Uterus (tissue), 4 donors: Measurements from ENCODE around the gene AGL. TPM values are rescaled to one million over a fixed set of nuclear protein-coding genes. Genes with fewer than 3 reads are reported as not detected.

Source experiments
- DNase-seq, 2 donors: peaks; one replicate each; pipeline ENCODE4 v3.0.0-alpha.2; 2019 to 2020
- H3K27ac ChIP-seq, 2 donors: fragments of 200-600 bp; sonication (generic); 1 replicate in 1 of 2; 2 replicates in 1 of 2; pipeline ENCODE4 v1.5.1; 2016 to 2018
- H3K27me3 ChIP-seq, 2 donors: fragments of 200-600 bp; sonication (generic); one replicate each; pipeline ENCODE4 v1.5.1; 2018 to 2019; ENCODE audit warnings: control low read depth in 1 of 2
- H3K36me3 ChIP-seq, 2 donors: fragments of 200-600 bp; sonication (generic); one replicate each; pipeline ENCODE4 v1.5.1; 2019; ENCODE audit warnings: control low read depth in 1 of 2
- H3K4me1 ChIP-seq, 2 donors: fragments of 200-600 bp; sonication (generic); one replicate each; pipeline ENCODE4 v1.5.1; 2018 to 2019; ENCODE audit warnings: control low read depth in 1 of 2
- H3K4me3 ChIP-seq, 2 donors: fragments of 200-600 bp; sonication (generic); 1 replicate in 1 of 2; 2 replicates in 1 of 2; pipeline ENCODE4 v1.5.1; 2018 to 2019; ENCODE audit warnings: mild to moderate bottlenecking in 1 of 2
- H3K9me3 ChIP-seq, 2 donors: fragments of 200-600 bp; sonication (generic); one replicate each; pipeline ENCODE4 v1.5.1; 2019; ENCODE audit warnings: control low read depth in 1 of 2
- POLR2A ChIP-seq, 2 donors: fragments of 450-650 bp; IDR thresholded peaks; one replicate each; pipeline ENCODE4 v1.6.1; 2016; ENCODE audit warnings: antibody characterized with exemption in 2 of 2, mild to moderate bottlenecking in 1 of 2, moderate library complexity in 1 of 2
- intact Hi-C: fragments of 100-400 bp; cut with DNase I; formaldehyde crosslinking; loops from one replicate; pipeline ENCODE4 v1.15.1; 2023; ENCODE audit warnings: low total_unique reads
- total RNA-seq, 4 donors: library from RNA; depleted of rRNA in 3 of 4; stranded (reverse); fragments of >200 nt in 3 of 4; gene quantifications; one replicate each; pipeline versions ENCODE4 v1.1.0 to v1.2.4, GENCODE V29; 2014 to 2023
- TF ChIP-seq, protein P1 (sequence below), 4 experiments: fragments of 200-600 bp in 2 of 4; fragments of 450-650 bp in 2 of 4; sonication (generic) in 2 of 4; IDR thresholded peaks; one replicate each; pipeline ENCODE4 v1.5.1; 2016 to 2019; ENCODE audit warnings: antibody characterized with exemption in 4 of 4, mild to moderate bottlenecking in 2 of 4, moderate library complexity in 1 of 4
- donor health status: DM: yes; HTN: yes; CAD: no.

Gene AGL
- total RNA-seq, 4 donors from 2014 or later, result 10.5 to 27.9 (median 14.2) TPM

DNA sequence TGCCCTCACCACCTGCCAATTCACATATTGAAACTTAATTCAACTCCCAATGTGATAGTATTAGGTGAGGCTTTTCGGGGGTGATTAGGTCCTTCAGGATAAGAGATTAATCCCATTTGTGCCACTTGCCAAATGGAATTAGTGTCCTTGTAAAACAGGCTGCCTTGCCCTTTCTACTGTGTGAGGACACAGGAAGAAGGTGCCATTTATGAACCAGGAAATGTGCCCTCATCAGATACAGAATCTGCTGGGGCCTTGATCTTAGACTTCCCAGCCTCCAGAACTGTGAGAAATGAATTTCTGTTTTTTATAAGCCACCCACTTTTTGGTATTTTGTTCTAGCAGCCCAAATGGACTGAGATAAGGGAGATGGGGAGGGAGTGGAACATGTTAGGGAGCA lies 39.1 kb upstream of the AGL start:
- DNase-seq, result no peak
- no peak for TF ChIP-seq POLR2A (IDR thresholded peaks at IDR 0.05)
- TF ChIP-seq, protein P1, sequence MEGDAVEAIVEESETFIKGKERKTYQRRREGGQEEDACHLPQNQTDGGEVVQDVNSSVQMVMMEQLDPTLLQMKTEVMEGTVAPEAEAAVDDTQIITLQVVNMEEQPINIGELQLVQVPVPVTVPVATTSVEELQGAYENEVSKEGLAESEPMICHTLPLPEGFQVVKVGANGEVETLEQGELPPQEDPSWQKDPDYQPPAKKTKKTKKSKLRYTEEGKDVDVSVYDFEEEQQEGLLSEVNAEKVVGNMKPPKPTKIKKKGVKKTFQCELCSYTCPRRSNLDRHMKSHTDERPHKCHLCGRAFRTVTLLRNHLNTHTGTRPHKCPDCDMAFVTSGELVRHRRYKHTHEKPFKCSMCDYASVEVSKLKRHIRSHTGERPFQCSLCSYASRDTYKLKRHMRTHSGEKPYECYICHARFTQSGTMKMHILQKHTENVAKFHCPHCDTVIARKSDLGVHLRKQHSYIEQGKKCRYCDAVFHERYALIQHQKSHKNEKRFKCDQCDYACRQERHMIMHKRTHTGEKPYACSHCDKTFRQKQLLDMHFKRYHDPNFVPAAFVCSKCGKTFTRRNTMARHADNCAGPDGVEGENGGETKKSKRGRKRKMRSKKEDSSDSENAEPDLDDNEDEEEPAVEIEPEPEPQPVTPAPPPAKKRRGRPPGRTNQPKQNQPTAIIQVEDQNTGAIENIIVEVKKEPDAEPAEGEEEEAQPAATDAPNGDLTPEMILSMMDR (IDR thresholded peaks at IDR 0.05), result no peak
- Histone ChIP-seq H3K27me3 (no peaks in the 10 kb centered on the region), H3K9me3 (no peaks in the 10 kb centered on the region), H3K36me3 (no peaks in the 10 kb centered on the region), H3K4me1 (no peaks in the 10 kb centered on the region), H3K4me3 (no peak overlapping the region), H3K27ac (no peak overlapping the region)
- intact Hi-C loops, result no loop called here

DNA sequence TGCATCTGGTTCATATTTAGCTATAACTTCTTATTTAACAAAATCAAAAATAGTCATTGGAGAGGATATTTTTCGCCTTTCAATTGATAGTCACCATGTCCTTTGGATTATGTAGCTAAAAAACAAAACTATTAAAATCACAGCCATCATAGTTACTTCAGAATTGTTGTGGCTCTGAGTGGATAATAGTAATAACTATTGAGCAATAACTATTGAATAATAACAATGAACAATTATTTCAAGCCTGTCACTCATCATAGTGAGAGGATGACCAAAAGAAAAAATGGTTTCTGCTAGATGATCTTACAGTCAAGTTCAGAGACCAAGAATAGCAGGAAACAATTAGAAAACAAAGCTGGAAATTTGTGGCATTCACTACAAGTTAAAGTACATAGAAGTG lies 38.4 kb upstream of the AGL start:
- TF ChIP-seq POLR2A (IDR thresholded peaks at IDR 0.05), result no peak
- TF ChIP-seq, protein P1 (IDR thresholded peaks at IDR 0.05), result no peak
- intact Hi-C loops, result no loop called here
- Histone ChIP-seq H3K27me3 (no peaks in the 10 kb centered on the region), H3K4me3 (no peak overlapping the region), H3K9me3 (no peaks in the 10 kb centered on the region), H3K27ac (no peak overlapping the region), H3K4me1 (no peaks in the 10 kb centered on the region), H3K36me3 (no peaks in the 10 kb centered on the region)
- DNase-seq, result no peak

DNA sequence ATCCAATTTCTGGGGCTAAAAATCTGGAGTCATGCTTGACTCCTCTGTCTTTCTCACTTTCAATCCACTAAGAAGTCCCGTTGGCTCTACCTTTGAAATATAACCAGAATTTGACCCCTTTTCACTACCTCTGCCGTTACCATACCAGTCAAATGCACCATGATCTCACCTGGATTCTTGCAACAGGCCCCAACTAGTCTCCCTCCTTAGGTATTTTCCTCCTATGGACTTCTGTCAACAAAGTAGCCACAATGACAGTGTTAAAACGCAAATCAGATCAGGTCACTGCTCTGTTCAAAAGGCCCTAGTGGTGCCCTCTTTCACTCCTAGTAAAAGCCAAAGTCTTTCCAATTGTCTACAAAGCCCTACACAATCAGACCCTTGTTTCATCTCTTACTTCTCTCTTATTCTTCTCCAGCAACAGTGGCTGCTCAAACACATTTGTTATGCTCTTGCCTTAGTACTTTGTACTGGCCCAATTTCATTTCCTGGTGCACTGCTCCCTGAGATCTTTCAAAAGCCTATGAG lies 35.7 kb upstream of the AGL start:
- Histone ChIP-seq H3K36me3 (no peaks in the 10 kb centered on the region), H3K9me3 (no peaks in the 10 kb centered on the region), H3K4me3 (no peak overlapping the region), H3K27me3 (no peaks in the 10 kb centered on the region), H3K27ac (no peak overlapping the region), H3K4me1 (no peaks in the 10 kb centered on the region)
- no peak for DNase-seq
- intact Hi-C loops, result no loop called here
- TF ChIP-seq POLR2A (IDR thresholded peaks at IDR 0.05), result no peak
- TF ChIP-seq, protein P1 (IDR thresholded peaks at IDR 0.05), result no peak

DNA sequence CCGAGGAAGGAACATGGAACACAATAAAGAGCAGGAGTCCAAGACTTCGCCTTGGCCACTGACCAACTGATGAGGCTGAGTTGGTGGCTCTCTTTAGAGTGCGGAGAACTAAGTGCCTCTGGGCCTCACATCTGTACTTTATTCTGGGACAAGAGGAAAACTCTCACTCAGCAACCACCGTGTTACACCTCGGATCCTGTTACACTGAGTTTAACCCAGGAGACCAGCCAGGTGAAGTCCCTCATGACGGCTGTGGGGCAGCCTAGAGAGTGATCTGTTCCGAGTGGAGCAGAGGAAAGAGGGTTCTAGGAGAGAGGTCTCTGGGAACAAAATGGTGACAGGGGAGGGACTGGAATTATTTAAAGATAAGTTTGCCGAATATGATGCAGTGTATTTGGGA lies 33.5 kb upstream of the AGL start:
- H3K27me3 ChIP-seq, result no peaks in the 10 kb centered on the region
- H3K27ac ChIP-seq, result no peak overlapping the region
- no peak for TF ChIP-seq POLR2A (IDR thresholded peaks at IDR 0.05)
- TF ChIP-seq, protein P1 (IDR thresholded peaks at IDR 0.05), result no peak
- no peaks in the 10 kb centered on the region for H3K9me3 ChIP-seq
- no peak for DNase-seq
- H3K36me3 ChIP-seq, result no peaks in the 10 kb centered on the region
- H3K4me3 ChIP-seq, result no peak overlapping the region
- intact Hi-C loops, result no loop called here
- no peaks in the 10 kb centered on the region for H3K4me1 ChIP-seq

DNA sequence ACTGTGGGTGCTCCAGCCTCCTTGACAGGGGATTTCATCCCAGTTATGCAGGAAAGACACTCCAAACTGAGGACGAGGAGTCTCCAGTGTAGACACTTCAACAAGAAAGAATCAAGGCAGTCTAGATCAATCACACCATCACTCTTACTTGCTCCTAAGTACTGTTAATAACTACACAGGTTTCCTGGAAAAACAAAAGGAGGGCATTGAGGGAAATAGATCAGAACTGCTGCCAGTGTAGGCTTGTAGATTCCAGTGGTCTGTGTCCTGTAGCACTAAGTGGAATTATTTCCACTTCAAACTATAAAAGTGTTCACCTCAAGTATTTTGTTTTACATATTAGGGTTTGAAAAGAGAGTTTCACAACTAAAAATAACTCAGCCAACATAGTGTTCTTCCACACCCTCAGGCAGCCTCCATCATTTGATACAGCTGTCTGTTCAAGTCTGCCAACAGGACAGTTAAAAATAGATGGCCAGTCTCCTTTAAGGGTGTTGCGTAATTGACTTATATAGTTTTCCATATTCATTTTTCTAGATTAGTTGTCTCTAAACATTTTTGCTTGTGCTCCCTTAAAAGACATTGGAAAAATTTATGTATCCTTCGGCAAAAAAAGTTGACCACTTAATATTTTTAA lies 32.0 kb upstream of the AGL start:
- Histone ChIP-seq H3K4me1 (no peaks in the 10 kb centered on the region), H3K36me3 (no peaks in the 10 kb centered on the region), H3K4me3 (no peak overlapping the region), H3K27ac (no peak overlapping the region), H3K9me3 (no peaks in the 10 kb centered on the region), H3K27me3 (no peaks in the 10 kb centered on the region)
- TF ChIP-seq POLR2A (IDR thresholded peaks at IDR 0.05), result no peak
- TF ChIP-seq, protein P1 (IDR thresholded peaks at IDR 0.05), result no peak
- intact Hi-C loops, result no loop called here
- DNase-seq, result no peak
